Adrenal gland (tissue), 5 donors: ENCODE results near the gene ATOH8.

Source experiments
- POLR2A ChIP-seq, 2 donors: fragments of 450-650 bp; IDR thresholded peaks; one replicate each; pipeline ENCODE4 v1.6.1; 2017; ENCODE audit warnings: antibody characterized with exemption in 2 of 2, mild to moderate bottlenecking in 2 of 2, moderate library complexity in 1 of 2
- TF ChIP-seq, protein P1 (sequence below), 6 experiments: fragments of 450-650 bp in 4 of 6; fragments of 200-600 bp in 2 of 6; sonication (generic) in 1 of 6; IDR thresholded peaks; 1 replicate in 5 of 6; 2 replicates in 1 of 6; pipeline versions ENCODE4 v1.5.1 to v1.8.0; 2016 to 2021; ENCODE audit warnings: antibody characterized with exemption in 6 of 6, mild to moderate bottlenecking in 2 of 6, moderate library complexity in 1 of 6
- donor health status: DM: no; HTN: no; CAD: no.

DNA sequence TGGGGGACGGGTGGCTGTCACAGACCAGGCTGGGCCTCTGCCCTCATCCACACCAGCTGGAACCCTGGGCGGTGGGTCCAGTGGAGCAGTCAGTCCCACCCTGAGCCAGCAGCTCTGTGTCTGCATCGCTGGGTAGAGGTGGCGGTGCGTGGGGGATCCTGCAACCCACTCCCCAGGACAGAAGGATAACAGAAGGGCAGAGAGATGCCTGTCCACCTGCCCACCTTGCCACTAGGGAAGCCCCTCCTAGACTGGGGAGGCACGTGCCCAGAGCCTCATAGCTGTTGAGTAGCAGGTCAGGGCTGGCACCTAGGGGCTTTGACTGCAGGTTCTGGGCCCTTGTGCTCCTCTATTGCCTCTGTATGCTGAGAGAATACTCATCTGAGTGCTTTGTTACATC, 2.4 kb downstream of the ATOH8 start:
- TF ChIP-seq, protein P1, sequence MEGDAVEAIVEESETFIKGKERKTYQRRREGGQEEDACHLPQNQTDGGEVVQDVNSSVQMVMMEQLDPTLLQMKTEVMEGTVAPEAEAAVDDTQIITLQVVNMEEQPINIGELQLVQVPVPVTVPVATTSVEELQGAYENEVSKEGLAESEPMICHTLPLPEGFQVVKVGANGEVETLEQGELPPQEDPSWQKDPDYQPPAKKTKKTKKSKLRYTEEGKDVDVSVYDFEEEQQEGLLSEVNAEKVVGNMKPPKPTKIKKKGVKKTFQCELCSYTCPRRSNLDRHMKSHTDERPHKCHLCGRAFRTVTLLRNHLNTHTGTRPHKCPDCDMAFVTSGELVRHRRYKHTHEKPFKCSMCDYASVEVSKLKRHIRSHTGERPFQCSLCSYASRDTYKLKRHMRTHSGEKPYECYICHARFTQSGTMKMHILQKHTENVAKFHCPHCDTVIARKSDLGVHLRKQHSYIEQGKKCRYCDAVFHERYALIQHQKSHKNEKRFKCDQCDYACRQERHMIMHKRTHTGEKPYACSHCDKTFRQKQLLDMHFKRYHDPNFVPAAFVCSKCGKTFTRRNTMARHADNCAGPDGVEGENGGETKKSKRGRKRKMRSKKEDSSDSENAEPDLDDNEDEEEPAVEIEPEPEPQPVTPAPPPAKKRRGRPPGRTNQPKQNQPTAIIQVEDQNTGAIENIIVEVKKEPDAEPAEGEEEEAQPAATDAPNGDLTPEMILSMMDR (IDR thresholded peaks at IDR 0.05), result no peak
- no peak for TF ChIP-seq POLR2A (IDR thresholded peaks at IDR 0.05)
